GM23248 (cell line): ENCODE data around the gene PLIN3.

ENCODE experiments used
- EZH2 ChIP-seq: fragments of 200-600 bp; sonication (generic); IDR thresholded peaks from 2 replicates; pipeline ENCODE4 v1.6.1; 2018; ENCODE audit warnings: antibody characterized with exemption, mild to moderate bottlenecking; ENCODE audit not compliant: insufficient read depth, poor library complexity, severe bottlenecking
- EZH2phosphoT487 ChIP-seq: fragments of 200-600 bp; sonication (generic); IDR thresholded peaks from 2 replicates; pipeline ENCODE4 v1.6.1; 2018; ENCODE audit warnings: antibody characterized with exemption, moderate library complexity, mild to moderate bottlenecking, low read depth; ENCODE audit not compliant: insufficient read depth

DNA sequence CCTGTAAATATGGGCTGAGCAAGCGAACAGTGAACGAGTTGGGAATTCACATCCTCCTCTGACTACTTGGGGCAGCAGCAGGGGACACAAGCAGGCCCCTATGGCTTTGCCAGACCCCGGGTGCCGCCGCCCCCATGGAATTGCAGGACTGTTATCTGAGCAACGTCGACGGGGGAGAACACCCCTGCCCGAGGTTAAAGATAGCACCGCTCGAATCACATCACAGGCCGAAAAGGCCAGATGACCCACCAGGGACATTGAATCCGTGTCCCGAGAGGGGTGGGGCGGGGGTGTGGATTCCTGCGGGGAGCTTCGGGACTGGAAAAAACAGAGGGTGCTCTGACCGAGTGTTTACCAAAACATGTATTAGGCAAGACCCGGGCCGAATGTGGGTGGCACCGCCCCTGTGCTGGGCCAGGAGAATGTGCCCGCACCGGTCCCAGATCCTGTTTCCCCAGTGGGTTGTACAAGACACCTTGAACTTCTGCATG is 66.8 kb downstream of the PLIN3 start:
- TF ChIP-seq EZH2 (no peak), EZH2phosphoT487 (no peak)
